Measurements from ENCODE around the gene AKR1C8.
"Not testable (repeated sequence)": the region's sequence is repeated elsewhere in the genome, so short reads cannot be mapped to it uniquely, and the experiment has no call there.

AKR1C8 gene

GRCh38 chr10:5184987-5185775, at the start of gene AKR1C8:
Gene AKR1C8 (minus strand): TSS chr10:5185150. CDS start chr10:5185104, 46 bp downstream.
- H3K4me3 ChIP-seq (replicated peaks in 1 of 2; ENCODE audit: low read depth in 2 of 2, low read length in 2 of 2), result no peak within 1 kb of the TSS
- DNase-seq (ENCODE audit: low read depth in 2 of 2), result peak in 1 of 2 donors; percentile 3
- no peak for TF ChIP-seq CTCF (IDR thresholded peaks at IDR 0.05; ENCODE audit: low read depth, low read length)

- TF ChIP-seq CTCF (IDR thresholded peaks at IDR 0.05; ENCODE audit: low read depth, low read length), result no peak
- peak; percentile 81 to 91 for DNase-seq (ENCODE audit: low read depth in 2 of 2)
- no peak overlapping the region for H3K4me3 ChIP-seq (replicated peaks in 1 of 2; ENCODE audit: low read depth in 2 of 2, low read length in 2 of 2)
Observed at GRCh38 chr10:5234106-5234860, 49.3 kb upstream of the AKR1C8 start.

- no peak for DNase-seq (ENCODE audit: low read depth in 2 of 2)
- H3K4me3 ChIP-seq (replicated peaks in 1 of 2; ENCODE audit: low read depth in 2 of 2, low read length in 2 of 2), result no peak overlapping the region
- TF ChIP-seq CTCF (IDR thresholded peaks at IDR 0.05; ENCODE audit: low read depth, low read length), result no peak
Observed at GRCh38 chr10:5233324-5233723, 48.4 kb upstream of the AKR1C8 start.

GRCh38 chr10:5229019-5229418, 44.1 kb upstream of the AKR1C8 start:
- no peak overlapping the region for H3K4me3 ChIP-seq (replicated peaks in 1 of 2; ENCODE audit: low read depth in 2 of 2, low read length in 2 of 2)
- no peak for TF ChIP-seq CTCF (IDR thresholded peaks at IDR 0.05; ENCODE audit: low read depth, low read length)
- no peak for DNase-seq (ENCODE audit: low read depth in 2 of 2)

GRCh38 chr10:5222942-5223341, 38.0 kb upstream of the AKR1C8 start:
- not testable (repeated sequence) for DNase-seq (ENCODE audit: low read depth in 2 of 2); H3K4me3 ChIP-seq (replicated peaks in 1 of 2; ENCODE audit: low read depth in 2 of 2, low read length in 2 of 2)

- no peak for TF ChIP-seq CTCF (IDR thresholded peaks at IDR 0.05; ENCODE audit: low read depth, low read length)
- DNase-seq (ENCODE audit: low read depth in 2 of 2), result no peak
- no peak overlapping the region for H3K4me3 ChIP-seq (replicated peaks in 1 of 2; ENCODE audit: low read depth in 2 of 2, low read length in 2 of 2)
Observed at GRCh38 chr10:5219262-5219661, 34.3 kb upstream of the AKR1C8 start.

- no peak overlapping the region for H3K4me3 ChIP-seq (replicated peaks in 1 of 2; ENCODE audit: low read depth in 2 of 2, low read length in 2 of 2)
- TF ChIP-seq CTCF (IDR thresholded peaks at IDR 0.05; ENCODE audit: low read depth, low read length), result no peak
- DNase-seq (ENCODE audit: low read depth in 2 of 2), result no peak
Observed at GRCh38 chr10:5216801-5217200, 31.9 kb upstream of the AKR1C8 start.
